GM18861 (cell line): Measurements from ENCODE around the gene SACS.
"Not testable (repeated sequence)": the region's sequence is repeated elsewhere in the genome, so short reads cannot be mapped to it uniquely, and the experiment has no call there.

Experiments
- ATAC-seq: cut with Tn5 transposase; IDR thresholded peaks from one replicate; pipeline ENCODE4 v1.9.1; 2021; ENCODE audit not compliant: unreplicated experiment

SACS gene

DNA sequence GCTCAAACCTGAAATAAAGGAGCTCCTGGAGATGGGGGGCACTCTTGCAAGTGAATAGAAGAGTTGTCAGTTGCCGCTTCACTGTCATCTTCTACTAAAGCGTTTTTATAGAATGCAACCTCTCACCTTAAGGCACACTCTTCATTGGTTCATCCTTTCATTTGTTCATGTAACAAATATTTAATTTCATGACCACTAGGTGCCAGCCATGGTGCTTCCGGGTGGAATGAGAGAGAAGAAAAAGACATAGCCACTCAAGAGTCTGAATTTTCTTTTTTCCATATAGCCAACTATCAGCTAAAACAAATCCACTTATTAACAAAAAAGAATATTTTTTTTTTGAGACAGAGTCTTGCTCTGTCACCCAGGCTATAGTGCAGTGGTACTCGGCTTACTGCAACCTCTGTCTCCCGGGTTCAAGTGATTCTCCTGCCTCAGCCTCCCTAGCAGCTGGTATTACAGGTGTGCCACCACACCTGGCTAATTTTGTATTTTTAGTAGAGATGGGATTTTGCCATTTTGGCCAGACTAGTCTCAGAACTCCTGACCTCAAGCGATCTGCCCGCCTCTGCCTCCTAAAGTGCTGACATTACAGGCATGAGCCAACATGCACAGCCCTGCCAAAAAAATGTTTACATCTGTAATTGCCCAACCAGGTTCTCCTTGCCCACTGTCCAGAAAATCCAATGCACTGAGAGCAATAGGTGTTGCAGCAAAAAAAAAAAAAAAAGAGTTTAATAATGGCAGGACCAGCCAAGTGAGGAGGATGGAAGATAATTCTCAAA lies 22.1 kb upstream of the SACS start:
- ATAC-seq, result no peak

DNA sequence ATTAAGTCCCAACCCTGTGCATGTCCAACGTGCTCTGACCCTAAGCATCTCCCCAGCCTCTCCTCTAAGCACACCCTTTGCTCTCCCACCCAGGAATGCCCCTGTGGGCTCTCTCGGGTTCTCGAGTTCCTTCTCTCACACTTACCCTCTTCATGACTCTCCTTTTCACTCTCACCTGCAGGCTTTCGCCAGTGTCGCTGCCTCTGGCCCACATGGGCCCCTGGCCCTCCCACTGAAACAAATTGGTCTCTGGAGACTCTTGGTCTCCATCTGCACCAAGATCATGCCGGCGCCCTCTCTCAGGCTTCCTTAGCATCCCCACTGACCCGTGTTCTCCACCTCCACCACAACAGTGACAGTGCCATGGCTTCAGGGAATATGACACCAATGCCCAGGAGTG lies 19.6 kb upstream of the SACS start:
- ATAC-seq, result no peak

DNA sequence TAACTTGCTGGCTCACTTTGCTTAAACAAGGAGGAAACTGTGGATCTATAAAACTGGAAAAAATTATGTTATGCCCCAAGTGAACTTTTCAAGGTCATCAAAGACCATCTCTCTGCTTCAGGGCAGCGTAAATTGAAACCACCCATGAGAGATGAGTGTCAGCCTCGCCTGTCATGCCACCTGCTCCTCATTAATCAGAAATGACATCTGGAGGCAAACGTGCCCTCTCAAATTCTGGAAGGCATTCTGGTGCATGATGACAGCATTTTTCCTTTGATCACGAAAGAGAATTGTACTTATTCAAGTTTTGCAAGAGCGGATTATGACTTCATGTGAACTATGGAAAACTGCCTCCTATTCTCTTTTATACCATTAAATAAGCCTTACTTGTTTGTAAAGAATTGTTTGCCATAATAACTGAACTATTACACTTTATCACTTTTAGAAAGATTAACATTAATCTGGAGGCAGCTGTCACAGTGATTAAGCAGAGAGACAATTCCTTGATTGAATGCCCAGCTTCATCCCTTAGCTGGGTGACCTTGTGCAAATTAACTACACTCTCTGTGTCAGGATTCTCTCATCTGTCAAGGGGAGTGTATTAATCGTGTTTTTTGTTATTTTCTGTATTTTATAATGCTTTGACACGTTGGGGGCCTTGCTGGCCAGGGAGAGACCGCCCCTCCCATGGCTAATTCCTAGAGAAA lies 17.0 kb upstream of the SACS start:
- ATAC-seq, result no peak

DNA sequence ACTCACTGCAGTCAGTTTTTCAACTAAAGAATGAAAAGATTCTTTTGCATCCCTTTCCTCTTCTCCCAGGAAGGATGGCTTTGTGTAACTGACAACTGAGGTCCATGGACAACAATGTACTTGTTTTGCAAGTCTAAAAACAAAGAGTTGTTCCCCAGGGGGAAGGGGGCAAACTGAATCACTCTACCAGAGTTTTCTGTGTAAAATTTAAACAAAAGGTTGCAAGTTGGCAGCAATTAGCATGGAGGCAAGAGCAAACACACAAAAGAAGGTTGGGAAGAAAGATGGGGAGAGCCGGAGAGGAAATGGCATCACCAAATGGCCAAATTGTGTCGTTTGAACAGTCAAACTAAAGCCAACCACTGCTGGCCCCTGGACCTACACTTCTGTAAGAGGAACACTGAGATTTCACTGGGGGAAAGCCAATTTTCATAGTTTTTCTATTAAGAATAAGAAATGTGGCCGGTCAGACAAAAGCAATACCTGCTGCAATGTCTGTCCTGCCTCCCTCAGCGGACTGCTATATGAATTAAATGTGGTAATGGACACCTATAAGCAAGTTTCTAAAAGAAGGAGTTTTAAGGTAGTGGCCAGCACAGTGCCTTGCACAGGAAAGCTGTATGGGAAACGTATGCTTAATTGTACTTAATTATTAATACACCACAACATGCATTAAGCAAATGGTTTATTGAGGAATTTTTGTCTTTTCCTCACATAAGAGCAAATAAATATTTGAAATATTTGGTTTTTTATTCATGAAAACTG lies 16.1 kb upstream of the SACS start:
- ATAC-seq, result no peak

DNA sequence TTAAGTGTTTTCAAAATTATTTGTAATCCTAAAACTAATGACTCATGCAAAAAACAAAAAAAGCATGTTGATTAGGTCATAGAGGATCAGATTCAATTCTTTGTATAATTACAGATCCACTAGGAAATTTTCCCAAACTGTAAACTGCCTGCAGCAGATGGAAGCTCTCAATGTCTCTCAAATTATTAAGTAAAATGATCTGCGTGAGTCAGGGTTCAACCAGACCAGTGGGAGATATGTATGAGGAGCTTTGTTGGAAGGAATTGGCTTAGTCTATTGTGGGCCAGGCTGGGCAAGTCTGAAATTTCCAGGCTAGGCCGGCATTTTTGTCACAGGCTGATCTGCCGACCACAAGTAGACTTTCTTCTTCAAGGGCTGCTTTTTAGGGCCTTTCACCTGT lies 14.4 kb upstream of the SACS start:
- no peak for ATAC-seq

DNA sequence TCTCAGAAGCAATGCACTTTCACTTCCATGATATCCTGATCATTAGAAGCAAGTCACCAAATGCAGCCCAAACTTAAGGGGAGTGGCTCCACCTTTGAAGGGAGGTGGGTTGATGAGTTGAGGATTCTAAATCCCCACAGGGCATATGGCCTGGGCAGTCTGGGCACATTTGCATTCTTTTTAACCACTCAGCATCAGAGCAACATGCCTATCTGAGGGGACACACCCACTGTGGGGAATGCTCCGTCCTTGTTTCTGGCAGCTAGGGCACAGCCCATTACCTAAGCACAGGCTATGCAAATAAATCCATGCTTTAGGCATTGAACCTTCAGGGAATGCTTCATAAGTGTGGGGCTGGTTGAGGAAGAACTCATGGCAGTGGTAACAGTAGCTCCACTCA lies 12.3 kb upstream of the SACS start:
- no peak for ATAC-seq

DNA sequence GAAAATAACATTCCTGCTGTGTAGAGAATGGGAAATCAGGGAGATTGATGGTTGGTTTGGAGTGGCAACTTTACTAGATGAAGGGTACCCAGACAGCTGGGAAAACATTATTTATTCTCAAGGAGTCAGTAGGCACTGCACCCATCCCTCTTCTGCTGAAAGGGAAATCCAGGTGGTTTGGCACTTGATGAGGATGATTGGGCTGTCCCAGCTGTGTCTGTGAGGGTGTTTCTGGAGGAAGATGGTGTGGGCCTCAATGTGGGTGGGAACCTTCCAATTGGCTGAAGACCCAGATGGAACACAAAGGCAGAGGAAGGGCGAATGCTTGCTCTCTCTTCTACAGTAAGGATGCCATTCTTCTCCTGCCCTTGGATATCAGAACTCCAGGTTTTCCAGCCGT lies 10.4 kb upstream of the SACS start:
- ATAC-seq, result no peak

DNA sequence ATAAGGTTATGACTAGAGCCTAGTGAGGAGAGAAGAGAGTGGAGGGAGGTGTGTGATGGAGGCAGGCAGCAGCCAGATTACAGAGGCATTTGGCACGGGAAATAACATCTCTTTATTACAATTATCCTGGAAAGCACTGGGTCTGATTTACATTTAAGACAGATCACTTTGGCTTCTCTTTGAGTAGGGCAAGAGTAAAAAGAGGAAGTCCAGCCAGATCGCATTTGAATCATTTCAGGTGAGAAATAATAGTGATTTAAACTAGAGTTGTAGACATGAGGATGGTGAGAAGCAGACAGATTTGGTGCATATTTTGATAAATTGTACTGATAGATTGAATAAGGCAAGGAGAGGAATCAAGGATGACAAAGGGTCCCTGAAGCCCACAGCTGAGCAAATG lies 9.6 kb upstream of the SACS start:
- ATAC-seq, result no peak

DNA sequence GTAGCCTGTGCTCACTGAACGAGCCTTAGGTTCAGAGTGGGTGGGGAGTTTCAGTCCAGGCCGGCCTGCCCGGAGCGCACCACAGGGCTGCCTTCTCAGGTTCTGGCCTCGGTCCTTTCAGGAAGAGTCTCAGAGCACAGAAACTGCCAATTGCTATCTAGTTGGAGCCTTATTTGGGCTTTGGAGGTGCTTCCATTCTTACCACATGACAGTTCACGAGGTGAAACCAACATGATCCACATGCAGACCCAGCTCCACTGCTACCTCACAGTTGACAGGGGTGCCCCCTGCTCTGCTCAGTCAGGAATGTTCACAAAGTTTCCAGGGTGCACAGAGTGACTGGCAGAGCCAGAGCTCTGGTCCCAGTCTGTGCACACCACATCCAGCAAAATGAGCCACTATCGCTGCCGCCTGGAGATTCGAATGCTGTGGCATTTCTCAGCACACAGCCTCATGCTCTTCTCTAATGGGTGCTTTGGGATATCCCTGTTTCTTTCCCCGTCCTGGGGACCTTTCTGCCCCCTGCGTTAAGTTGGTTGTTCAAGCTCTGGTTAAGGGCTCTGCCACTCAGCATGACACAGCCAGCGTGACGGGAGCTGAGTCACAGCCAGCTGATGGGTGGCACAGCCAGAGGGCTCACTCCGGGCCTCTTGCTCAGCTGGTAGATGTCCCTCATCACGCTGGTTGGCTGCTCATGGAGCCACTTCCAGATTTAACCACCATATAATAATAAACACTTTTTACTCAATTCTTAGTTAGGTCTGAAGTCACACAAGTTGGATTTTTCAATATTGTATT lies 7.5 kb upstream of the SACS start:
- ATAC-seq, result no peak

DNA sequence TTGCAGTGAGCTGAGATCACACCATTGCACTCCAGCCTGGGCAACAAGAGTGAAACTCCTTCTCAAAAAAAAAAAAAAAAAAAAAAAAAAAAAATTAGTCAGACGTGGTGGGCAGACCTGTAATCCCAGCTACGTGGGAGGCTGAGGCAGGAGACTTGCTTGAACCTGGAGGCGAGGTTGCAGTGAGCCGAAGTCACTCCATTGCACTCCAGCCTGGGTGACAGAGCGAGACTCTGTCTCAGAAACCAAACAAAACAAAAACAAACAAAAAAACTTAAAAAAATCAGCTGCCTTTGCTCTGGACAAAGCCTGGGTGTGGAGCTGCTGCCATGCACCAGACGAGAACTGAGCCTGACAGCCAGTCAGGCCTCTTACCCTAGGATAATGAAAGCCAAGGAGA lies 6.8 kb upstream of the SACS start:
- not testable (repeated sequence) for ATAC-seq

DNA sequence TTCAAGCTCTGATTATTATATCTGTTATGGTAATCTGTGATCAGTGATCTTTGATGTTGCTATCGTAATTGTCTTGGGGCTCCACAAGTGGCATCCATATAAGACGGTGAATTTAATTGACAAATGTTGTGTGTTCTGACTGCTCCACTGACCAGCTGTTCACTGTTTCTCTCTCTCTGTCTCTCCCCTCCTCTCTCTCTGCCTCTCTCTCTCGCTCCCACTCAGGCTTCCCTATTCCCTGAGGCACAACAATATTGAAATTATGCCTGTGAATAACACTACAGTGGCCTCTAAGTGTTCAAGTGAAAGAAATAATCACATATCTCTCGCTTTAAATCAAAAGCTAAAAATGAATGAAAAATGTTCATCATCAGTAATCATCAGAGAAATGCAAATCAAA lies 4.4 kb upstream of the SACS start:
- ATAC-seq, result no peak

DNA sequence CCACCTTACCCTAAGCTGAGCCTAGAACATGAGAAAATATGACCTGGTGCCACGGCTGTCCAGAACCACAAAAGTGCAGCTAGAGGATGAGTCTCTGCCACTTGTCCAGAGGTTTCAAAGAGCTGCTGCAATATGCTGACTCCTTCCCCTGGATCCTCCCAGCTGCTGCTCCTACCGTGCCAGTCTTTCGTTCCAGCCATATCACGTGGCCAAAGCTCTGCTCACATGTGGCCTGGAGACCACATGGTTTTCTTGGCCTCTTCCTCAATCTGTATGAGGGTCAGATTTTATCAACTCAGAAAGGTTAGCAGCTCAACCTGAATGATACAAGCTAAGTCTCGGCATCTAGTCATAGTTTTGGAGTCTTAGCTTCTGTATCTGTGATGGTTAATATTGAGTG lies 3.2 kb upstream of the SACS start:
- no peak for ATAC-seq

DNA sequence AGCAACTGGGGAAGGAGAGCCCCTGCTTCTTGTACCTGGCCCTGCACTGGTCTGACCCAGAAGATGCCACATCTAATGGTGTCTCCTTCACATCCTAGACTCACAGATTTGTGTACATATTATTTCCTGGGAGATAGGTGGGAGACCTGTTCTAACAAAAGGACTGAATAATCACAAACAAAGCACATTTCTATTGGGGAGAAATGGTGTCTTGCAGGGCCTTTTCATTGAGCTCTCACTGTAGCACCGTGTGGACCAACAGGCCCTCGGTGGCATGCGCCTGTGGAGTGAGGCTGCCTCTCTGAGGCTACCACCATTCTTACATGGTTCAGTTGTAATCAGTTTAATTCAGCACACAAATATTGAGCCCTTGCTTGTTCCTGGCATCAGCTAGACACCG lies 989 bp upstream of the SACS start:
- no peak for ATAC-seq

DNA sequence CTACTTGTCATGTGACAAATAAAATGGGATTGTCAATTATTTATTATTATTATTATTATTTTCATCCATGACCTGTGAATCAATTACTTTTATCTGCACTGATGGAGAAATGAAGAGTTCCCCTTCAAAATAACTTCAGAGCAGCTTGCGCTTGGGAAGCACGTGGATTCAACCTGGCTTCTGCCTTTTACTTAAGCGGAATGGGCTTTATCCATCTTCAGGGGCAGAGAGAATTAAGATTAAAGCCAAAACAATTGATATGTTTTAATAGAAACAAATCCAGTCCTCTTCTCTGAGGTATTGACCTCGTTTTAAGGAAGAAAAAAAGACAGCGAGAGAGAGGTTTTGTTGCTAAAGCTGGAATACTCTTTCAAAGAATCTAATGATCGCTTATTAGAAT lies 876 bp downstream of the SACS start:
- ATAC-seq, result no peak

DNA sequence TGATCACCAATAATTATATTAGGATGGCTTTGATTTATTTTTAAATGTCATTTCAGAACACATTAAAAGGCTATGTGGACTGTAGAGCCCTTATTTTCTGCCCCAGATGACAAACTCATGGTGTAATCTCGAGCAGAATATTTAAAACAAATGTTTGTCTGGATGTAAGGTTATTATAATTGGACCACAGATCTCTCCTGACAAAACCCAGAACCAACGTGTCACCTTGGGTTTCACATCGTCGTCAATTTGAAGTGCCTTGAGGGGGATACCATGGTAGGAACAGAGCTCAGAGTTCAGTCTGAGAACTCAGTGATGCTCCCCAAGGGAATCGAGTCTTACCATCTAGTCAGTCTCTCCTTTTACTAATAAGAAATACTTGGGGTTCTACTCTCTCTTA lies 2.8 kb downstream of the SACS start:
- no peak for ATAC-seq

DNA sequence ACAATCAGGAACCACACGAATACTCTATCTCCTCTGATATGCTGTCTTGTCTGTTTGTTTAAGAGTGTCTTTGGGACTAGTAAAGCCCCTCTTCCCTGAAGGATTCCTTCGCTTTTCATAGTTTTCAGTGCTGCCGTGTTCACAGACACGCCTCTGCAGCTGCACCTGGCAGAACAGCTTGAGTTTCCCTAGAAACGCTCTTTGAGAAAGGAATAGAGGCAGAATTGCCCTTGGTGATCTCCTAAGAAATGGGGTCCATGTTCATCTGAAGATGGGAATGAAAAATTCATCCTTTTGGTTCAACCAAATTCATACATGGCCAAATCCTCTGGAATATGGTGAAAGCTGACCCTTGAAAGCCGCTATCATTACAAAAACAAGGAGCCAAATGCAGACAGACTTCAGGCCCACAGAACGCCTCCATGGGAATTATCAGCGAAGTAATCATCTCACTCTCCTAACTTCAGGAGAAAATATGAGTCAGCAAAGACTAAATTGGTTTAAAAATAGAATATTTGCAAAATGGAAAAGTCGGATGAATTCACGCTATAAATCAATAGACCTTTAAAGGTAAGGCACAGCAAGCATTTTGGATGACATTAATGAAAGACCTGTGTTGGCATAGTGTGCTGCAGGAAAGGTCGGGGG lies 5.5 kb downstream of the SACS start:
- no peak for ATAC-seq

DNA sequence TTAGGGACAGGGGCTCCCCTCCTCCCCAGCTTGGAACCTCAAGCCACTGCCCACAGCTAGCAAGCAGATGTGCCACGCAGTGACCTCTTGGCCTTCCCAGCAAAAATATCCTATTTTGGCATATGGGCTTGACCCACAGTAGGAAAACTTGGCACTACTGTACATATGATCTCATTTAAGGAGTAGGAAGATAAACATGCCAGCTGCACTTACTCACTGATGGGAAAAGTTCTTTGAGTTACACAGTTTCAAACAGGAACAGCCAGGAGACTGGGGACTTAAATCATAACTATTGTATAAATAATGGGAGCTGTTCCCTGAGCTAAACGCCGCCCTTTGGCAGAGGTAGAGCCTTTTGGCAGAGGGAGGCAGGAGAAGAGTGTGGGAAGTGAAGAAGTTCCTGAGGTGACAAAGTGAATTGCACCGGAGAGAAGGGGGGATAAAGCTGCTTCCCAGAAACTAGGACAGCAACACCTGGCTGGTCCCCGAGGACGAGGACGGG lies 6.1 kb downstream of the SACS start:
- no peak for ATAC-seq

DNA sequence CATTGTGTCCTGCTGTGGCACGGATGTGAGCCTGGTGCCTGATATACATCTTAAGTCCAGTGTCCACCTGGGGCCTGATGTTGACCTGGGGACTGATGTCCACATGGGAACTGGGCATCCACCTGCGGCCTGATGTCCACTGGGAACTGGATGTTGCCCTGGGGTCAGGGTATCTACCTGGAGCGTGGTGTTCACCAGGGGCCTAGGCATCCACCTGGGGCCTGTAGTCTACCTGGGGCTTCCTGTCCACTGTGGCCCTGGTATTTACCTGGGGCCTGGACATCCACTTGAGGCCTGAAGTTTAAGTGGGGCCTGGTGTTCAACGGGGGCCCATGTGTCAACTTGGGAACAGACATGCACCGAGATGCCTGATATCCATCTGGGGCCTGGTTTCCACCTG lies 11.9 kb downstream of the SACS start:
- no peak for ATAC-seq

DNA sequence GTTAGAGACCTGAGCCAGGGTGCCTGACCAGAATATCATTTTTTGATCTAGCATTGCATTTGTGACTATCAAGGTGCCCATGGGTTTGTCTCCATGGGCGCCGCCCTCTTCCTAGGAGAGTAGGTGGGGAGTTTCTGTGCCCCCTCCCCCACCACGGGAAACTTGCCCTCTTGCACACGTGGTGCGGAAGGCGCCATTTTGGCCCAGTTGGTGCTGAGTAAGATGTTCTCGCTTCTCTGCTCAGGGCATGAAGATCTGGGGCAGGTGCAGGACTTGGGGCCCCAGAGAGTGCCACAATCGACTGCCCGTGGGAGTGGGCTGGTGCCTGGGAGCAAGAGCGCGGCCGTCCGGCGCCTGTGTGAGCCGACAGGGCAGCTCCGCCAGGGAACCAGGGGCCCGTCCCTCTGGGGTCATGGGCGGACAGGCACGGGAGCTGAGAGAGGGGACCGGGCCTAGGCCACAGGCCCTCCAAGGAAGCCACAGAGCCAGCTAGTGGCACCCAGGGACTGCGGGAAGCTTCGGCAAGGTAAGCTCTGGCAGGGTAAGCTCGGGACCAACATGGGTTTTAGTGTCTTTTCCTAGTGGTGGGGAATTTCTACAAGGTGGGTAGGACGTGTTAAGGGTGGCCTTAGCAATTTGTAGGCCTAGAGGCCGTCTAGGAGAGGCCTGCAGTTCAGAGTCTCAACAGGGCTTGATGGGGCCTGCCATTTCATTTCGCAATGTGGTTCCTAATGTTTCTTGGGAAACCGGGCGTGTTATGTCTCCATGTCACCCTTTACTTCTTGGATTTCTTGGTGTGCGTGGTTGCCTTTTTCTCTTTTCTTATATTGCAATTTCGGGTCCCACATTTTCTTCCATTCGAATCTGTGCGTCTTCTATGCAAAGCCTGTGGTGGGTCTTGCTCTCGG lies 14.5 kb downstream of the SACS start:
- ATAC-seq, result no peak

DNA sequence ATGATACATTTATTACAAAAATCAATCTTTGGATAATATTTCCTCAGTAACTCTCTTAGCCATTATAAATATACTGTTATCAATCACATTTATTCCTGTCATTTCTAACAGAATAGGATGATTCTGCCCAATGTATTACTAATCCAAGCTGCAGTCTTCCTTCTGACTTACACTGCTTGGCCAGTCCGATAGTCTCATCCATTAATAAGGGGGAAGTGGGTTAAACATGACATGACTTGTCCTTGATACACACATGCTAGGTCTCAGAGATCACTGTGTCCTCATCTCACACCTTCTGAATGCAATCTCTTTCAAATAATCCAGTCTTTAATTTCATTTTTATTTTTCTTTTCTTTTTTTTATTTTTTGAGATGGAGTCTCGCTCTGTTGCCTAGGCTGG lies 18.8 kb downstream of the SACS start:
- no peak for ATAC-seq
